Effector CD8-positive, alpha-beta T cell (primary cell): ENCODE results near the gene LMBR1.

ENCODE experiments used
- DNase-seq: peaks from one replicate; lab custom pipeline; 2025; lab: John Stamatoyannopoulos, UW

LMBR1 gene

DNA sequence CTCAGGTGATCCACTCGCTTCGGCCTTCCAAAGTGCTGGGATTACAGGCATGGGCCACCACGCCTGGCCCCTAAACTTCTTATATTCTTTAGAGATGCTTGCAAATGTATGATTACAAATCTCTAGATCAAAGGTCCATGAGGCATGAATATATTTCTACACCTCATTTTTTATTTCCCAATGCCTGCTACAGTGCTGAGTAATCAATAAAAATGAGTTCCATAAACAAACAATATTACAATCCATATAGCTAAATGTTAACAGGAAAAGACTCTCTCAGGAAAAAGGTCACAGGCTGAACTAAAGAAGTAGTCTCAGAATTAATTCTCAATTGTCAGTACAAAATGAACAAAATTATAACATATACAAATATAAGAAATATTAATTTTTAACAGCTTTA lies 90.8 kb downstream of the LMBR1 start:
- no peak for DNase-seq

DNA sequence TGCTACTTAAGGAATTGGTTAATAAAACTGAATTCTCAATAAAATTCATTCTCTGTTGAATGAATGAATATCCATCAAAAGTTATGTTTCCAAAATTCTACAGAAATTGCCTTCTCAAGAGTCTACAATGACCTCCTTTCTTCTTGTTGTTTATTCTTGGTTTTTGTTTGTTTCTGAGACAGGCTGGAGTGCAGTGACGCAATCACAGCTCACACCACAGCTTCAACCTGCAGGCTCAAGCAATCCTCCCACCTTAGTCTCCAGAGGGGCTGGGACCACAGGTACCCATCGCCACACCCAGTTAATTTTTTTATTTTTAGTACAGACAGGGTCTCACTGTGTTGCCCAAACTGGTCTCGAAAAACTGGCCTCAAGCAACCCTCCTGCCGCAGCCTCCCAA lies 97.6 kb downstream of the LMBR1 start:
- no peak for DNase-seq

DNA sequence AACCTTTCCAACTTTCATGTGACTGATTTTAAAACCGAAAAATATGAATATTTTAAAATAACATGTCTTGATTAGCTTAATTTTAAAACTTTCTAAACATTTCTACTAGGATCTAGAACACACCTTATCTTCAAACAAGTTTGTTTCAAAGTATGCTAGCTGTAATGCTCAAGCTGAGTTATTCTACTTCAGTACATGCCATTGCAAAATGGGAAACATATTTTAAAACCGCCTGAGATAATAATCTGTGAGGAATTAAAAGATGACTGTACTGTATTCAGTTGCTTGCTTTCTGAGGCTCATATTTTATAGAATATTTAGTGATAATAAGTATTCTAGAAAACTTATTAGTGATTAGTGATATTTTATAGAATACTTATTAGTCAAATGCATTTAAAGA lies 99.6 kb downstream of the LMBR1 start:
- DNase-seq: no peak

DNA sequence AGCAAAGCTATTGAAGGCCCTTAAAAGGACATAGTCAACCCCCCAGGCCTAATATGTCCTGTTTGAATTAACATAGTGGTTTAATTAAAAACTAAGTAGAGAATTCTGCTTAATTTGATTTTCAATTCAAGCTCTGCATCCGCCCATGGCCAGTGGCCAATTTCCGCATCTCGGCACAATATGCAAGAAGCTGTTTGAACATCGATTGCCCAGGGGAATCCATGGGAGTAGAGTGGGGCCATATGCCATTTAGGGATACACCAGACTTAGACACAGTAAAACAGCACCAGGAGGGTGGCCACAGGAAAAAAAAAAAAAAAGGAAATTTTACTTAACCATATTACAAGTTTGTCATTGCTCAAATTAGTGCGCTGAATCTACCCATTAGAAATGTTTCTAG lies 100.4 kb downstream of the LMBR1 start:
- no peak for DNase-seq

DNA sequence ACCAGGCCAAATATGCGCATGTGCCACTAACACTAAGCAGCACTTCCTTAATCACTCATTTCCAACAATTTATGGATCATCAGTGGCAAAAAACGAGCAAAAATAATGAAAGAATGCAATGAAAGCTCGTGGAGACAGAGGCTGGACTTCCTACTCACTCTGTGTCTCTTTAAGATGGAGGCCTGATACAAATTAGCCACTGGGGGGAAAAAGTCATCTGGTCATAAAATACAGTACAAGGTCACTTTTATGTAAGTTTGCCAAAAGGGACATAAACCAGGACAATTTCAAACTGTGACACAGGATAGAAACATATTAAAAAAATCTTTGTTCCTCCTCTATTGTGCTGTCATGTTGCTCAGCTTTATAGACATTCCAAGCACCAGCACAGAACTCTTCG lies 101.7 kb downstream of the LMBR1 start:
- DNase-seq: no peak

- DNase-seq: no peak
Observed at GRCh38 chr7:156790264-156790663, 102.7 kb downstream of the LMBR1 start.

DNA sequence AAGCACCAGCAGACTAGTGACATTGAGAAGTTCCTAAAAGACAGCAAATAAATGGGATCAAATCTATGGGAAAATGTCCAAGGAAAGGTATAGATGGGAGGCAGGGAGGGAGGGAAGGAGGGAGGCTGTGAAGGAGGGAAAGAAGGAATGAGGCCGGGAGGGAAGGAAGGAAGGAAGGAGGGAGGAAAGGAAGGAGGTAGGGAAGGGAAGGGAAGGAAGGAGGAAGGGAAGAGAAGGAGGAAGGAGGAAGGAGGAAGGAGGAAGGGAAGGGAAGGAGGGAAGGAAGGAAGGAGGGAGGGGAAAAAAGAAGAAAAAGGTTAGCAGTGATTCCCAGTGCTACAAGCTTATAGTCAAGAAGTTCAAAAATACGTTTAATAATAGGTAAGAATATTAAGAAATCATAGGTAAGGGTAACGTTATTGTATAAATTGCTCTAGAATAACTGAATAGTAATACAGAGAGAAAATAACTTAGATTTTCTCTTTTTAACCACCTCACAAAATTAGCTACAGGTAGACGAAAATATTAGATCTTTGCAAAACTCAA lies 106.9 kb downstream of the LMBR1 start:
- no peak for DNase-seq

- DNase-seq: no peak
Observed at GRCh38 chr7:156783864-156784263, 109.1 kb downstream of the LMBR1 start.

DNA sequence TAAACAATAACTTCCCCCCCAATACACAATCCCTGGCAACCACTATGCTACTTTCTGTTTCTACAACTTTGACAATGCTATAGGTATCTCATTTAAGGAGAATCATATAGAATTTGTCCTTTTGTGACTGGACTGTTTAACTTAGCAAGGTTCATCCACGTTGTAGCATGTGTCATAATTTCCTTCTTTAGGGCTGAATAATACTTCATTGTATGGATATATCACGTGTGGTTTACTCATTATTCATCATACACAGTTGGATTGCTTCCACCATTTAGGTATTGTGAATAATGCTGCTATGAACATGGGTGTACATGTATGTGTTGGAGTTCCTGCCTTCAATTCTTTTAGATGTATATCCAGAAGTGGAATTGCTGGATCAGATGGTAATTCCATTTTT lies 111.0 kb downstream of the LMBR1 start:
- no peak for DNase-seq

DNA sequence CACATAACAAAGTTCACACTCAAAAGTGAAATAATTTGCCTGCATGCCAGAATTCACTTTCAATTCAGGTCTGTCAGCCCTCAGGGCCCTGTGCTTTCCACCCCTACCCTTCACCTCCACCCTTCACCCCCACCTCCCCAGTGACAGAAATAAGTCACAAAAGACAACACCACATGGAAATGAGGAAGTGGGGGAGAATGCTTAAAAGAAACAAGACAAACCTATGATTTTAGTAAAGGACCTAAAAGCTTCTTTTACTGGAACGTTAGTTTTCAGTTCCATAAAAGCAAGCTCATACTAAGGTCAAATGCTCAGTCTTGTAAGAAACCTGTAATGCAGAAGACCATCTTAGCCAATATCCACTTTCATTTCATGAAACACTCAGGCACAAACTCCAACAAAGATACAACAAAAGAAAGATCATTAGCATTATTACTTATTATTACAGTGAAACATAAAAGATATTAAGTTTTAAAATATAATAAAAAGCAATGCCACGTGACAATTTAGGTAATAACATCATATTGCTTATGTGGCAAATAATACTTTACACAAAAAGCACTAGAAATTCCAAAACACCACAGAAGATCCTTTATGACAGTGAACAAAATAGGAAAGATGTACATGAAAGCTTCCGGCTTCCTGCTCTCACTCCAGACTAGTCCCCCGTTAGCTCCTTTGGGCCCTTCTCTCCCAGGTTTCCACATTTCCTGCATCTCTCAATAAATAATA lies 112.1 kb downstream of the LMBR1 start:
- no peak for DNase-seq

DNA sequence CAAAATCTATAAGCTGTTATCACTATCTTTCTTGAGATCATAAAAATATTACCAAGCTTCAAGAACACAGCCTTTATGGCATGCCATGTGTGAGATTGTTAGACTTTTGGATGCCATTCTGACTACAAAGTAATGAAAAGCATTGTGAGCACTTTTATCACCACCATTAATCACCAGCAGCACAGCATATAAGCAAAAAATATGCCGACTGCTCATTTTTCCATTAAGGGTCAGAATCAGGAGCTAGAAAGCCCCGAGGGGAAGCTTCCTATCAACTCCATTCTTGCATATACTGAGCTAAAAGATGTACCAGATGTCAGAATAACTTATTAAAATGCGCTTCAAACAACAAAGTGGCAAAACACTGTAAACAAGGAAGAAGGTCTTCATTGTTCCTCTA lies 114.3 kb downstream of the LMBR1 start:
- DNase-seq: no peak

DNA sequence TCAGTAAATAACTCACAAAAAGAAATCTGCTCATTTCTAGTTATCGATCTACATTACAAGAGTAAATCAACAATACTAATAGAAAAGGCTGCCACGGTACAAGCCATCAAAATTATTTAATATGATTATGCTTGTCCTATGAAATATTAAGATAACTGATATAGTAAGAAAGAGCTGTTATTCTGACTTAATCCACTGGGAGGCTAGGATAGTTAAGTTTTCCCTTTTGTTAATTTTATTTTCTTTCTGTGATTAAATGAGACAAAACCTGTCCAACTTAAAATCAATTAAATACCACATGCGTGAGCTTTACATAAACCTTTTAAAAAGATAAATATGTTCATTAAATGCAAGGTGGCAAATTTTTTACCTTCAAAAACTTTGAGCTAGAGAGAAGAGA lies 114.8 kb downstream of the LMBR1 start:
- no peak for DNase-seq

DNA sequence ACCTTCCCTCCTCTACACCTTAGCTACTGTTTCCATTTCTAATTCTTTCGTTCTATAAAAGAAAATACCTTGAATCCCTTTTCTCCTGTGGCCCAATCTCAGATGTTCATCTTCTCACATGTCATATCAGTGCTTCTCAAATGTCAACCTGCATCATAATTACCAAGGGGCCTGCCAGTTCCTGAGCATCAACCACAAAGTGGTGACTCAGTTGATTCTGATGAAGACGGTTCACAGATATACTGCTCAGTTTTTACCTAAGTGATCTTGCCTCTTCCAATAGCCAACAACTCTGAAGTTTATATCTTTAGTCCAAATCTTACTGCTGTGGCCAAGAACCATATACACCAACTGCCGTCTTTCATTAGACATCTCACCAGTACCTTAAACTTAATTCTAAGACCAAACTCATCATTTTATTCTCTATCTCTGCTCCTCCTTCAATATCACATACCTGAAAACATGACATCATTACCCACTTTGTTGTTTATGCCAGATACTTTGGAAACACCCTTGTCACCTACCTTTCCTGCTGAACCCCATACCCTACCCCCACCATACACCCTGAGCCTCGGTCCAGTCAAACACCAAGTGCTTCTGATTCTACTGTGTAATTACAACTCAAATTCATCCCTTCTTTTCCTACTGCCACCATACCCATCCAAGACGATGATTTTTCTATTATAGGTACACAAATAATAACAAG lies 115.5 kb downstream of the LMBR1 start:
- DNase-seq: no peak

GRCh38 chr7:156776527-156776926 lies 116.5 kb downstream of the LMBR1 start:
- DNase-seq: no peak

DNA sequence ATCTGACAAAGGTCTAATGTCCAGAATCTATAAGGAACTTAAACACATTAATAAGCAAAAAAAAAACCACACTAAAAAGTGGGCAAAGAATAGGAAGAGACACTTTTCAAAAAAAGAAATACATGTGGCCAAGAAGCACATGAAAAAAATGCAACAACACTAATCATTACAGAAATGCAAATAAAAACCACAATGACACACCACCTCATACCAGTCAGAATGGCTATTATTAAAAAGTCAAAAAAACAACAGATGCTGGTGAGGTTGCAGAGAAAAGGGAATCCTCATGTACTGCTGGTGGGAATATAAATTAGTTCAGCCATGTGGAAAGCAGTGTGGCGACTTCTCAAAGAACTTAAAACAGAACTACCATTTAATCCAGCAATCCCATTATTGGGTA lies 119.0 kb downstream of the LMBR1 start:
- DNase-seq: no peak

- DNase-seq: no peak
Observed at GRCh38 chr7:156772725-156773124, 120.3 kb downstream of the LMBR1 start.

DNA sequence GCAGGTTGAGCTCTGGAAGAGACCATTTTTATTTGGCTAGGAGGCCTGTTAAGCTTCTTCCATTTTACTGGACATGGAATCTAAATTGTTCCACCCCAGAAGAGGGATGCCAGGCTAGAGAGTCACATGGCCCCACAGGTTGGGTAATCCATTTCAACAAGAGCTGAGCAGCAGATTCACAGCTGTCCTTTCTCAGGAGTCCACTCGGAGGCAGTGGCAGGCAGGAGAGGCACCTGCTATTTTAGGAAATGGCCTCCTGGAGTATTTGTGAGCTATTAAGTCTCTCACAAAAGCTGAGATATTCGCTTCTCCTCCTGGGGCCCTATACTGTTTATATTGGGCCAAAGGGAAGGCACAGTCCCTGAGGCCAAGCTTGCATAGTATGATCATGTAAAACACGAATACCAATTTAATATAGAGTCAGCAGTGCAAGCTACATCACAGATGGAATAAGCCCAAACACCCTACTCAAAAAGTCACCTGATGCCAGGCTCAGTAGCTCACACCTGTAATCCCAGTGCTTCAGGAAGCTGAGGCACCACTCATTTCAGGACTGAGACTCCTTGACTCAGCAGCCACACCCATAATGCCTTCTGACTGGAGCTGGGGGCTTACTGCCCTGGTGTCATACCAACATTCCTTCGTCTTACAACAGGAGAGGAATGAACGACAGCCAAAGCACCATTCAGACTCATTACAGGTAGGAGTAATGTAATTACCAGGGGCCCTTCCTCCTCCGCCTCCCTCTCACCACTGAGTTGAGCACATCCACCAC lies 124.1 kb downstream of the LMBR1 start:
- DNase-seq: no peak

- DNase-seq: no peak
Observed at GRCh38 chr7:156766666-156767065, 126.3 kb downstream of the LMBR1 start.

DNA sequence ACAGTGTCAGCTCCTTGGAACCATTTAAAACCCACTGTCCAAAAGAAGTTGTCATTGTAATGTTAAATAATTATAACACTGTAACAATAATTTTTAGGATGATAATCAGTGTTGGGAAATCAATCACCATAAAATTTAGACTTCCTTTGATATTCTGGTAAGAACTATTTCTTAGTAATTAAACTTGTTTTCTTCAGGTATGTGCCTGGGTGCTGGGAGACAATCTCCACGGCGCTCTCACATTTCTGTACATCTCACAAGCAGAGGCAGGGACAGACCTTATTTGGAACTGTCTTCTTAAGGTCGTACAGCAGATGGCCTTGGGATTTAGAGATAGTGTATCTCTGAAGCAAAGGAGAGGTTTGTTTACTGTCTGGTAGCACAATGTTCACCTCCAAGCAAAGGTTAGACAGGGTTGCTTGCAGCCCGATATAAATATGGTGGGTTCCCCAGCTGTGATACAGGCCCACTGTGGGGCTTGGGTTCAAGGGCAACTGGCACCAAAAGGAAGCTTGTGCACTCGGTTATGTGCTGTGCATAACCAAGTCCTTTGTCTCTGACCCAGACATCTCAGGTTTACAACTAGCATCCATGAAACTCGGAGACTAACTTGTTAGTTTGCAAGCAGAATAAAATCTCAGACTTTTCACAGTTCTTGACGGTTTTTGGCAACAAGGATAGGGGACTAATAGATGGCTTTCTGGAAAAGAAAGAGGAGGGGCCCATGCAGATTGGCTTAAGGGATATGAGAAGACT lies 126.9 kb downstream of the LMBR1 start:
- no peak for DNase-seq

DNA sequence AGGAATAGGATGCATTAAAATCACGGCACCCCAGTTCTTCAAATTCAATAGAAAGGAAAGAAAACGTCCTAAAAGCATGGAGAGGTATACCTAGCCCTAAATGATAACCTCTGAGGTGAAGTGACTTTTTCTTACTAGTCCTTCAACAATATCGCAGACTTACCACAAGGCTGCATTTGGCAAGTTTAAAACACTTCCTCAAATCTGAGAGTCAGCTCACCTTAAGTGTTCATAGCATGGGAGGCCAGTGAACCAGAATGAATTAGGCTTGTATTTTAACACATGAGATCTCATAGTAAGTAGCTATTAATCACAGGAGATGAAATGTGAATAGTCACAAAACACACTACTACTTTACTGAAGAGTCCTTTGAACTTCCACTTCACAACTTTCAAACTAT lies 128.2 kb downstream of the LMBR1 start:
- DNase-seq: no peak

- DNase-seq: no peak
Observed at GRCh38 chr7:156764016-156764669, 128.8 kb downstream of the LMBR1 start.
